Hematopoietic multipotent progenitor cell treated with erythropoietin and hydrocortisone succinate and interleukin-3 and kit ligand, for 17 days (in vitro differentiated cells): ENCODE results near the gene ASCL3.
"Not testable (repeated sequence)": the region's sequence is repeated elsewhere in the genome, so short reads cannot be mapped to it uniquely, and the experiment has no call there.

Source experiments
- DNase-seq: peaks from one replicate; pipeline ENCODE4 v3.0.0-alpha.2; 2015; ENCODE audit warnings: low spot score

Gene ASCL3, protein sequence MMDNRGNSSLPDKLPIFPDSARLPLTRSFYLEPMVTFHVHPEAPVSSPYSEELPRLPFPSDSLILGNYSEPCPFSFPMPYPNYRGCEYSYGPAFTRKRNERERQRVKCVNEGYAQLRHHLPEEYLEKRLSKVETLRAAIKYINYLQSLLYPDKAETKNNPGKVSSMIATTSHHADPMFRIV

DNA sequence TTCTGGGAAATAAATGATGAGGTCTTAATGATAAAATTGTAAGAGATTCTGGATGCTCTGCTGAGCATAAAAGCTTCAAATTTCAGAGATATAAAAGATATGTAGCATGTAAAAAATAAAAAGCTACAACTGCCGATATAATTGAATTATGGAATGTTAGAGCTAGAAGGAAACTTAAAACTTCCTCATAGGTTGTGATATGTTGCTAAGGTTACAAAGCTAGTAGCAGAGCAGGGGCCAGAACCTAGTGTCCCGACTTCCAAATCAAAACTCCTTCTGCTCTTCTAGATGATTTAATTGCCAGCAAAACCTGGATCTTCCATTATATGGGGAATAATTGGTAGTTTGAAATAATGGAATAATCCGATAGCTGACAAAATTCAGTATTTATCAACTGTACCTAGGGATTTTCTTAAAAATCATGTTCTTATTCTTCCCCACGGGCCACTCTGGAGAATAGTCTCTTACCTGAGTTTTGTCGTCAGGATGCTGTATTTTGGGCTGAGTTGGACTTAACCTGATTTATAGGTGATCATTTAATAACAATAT lies at the start of gene ASCL3:
Gene ASCL3 (minus strand): TSS at position 499 of the 549 bp plus-strand sequence. CDS start 4,855 bp downstream, outside the sequence.
- DNase-seq = no peak

DNA sequence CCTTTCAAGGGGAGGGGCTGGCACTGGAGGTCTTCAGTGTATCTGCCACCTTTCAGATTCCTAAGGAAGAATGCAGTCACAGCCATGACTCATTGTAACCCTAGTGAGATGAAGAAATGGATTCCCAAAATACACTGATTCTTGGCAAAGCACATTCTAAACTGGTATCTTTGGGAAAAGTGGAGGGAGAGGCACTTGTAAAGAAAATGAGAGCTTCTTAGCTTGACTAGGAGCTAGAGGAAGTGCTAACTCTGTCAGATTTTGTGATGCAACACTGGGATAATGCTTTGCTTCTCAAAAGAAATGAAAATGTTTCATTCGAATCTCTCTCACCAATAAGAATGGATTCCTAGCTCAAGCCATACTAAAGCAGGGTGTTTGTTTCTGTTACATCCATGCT lies 46.6 kb upstream of the ASCL3 start:
- peak; percentile 47 for DNase-seq

DNA sequence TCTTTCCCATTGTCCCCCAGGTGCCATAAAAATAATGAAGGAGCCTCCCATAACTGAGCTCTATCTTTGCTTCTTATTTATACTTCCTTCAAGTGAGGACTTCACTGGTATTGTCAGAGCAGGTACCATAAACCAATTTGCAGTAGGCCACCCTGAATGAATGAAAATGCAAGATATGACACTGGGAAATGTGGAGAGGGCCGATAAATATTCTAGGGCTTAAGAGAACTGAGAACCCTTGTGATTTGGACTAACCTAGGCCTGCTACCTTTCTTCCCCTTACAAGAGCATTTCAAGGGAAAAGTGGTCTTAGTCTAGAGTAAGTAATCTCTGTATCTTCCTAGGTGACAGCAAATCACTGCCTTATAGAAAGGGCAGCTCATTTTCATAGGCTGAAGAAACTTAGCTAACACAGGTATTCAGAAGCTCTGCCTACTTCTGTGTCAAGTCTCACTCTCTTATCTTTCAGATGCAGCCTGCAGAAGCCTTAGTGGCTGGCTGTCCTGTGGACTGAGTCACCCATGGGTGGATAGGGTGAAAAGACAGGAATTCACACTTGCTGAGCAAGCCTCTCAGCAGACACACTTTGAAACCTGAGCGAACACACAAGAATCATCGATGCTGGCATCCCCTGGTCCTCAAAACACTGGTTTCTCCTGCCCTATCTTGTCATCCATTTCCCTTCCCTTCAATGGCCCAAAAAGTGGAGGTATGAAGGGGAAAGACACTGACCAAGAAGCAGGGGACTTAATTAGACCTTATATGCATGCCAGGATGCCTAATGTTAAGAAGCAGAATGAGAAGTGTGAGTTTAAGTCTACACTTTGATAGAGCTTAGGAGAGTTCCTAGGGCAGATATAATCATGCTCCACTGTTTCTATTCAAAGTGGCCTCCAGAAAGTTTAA lies 45.8 kb upstream of the ASCL3 start:
- peak; percentile 85 for DNase-seq

DNA sequence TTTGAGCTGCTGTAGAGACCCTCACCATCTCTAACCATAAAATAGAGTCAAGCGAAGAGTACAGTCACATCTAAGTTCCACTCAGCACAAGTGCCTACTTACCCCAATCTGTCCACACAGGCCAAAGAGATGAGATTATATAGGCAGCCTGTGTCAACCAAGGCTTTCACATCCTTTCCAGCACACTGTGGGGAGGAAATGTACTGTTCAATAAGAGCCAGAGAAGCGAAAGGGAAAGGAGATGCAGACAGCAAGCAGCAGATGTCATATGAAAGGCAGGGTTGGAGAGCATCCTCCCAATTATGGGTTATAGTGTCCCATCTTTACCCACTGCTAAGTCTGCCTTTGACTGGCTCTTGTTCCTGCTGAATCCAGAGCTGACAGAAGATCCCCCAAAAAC lies 44.6 kb upstream of the ASCL3 start:
- DNase-seq = no peak

DNA sequence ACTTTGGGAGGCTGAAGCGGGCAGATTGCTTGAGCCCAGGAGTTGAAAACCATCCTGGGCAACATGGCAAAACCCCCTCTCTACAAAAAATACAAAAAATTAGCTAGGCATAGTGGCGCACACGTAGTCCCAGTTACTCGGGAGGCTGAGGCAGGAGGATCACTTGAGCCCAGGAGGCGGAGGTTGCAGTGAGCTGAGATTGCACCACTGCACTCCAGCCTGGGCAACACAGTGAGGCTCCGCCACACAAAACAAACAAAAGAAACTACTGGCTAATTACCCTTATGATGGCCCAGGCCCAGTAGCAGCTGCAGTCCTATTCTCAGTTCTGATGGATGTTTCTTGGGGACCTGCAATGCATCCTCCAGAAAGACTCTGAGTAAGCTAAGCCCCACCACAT lies 44.0 kb upstream of the ASCL3 start:
- DNase-seq = not testable (repeated sequence)

DNA sequence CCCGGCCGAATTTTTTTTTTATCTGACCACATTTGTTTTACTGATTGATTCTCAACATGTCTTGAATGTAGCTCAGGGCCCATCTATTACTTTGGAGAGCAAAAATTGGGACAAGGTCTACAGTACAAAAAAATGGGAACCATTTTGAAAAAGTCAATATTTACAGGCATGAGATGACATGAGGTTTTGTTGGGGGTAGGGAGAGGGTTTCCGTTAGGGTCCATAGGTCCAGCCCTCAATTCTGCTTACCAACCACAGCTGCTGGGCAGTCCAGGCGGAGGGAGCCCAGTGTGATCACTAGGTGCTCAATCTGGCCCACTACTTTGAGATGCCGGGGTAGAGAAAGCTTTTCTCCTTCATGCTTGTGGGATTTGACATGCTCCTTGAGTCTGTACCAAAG lies 42.6 kb upstream of the ASCL3 start:
- no peak for DNase-seq

DNA sequence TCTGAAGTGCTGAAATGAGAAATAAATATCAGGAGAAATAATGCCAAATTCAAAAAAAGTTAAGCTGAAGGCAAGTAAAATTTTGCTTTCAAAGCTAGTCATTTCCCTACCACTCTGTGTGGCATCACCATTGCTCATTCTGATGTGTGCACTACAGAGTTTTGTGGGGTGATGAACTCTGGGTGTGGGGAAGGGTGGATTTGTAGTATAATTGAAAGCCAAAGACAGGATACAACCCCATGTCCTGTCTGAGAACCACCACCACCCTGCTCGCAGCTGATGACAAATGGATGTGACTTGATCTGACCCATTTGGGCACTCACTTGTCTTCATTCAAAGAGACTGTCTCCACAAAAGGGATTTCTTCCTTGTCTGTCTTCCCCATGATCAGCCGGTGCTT lies 40.7 kb upstream of the ASCL3 start:
- no peak for DNase-seq

DNA sequence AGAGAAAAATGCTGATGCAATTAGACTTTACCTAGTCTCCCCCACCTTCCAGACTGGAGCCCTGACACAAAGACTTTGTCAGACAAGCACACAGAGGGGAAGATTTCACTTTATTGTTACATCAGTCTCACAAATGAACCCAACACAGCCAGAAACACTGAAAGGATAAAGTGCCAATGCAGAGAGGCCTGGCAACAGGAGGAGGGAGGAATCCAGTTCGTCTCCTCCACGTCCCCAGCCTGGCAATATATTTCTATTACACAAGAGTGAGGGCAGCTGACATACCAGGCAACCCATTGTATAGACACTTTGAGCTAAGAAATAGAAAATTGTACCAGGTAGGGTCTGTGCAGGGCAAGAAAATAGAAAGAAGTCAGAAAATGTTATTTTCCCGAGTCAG lies 37.7 kb upstream of the ASCL3 start:
- no peak for DNase-seq

DNA sequence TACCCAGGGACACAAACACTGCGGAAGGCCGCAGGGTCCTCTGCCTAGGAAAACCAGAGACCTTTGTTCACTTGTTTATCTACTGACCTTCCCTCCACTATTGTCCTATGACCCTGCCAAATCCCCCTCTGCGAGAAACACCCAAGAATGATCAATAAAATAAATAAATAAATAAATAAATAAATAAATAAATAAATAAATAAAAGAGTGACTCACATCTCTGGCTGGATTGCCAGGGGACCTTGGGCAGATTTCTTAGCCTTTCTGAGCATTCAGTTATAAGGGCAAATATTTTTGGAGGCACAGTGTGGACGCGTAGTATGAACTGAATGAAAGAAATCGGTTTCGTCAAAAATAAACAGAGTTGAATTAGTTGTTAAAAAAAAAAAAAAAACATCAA lies 36.5 kb upstream of the ASCL3 start:
- not testable (repeated sequence) for DNase-seq

DNA sequence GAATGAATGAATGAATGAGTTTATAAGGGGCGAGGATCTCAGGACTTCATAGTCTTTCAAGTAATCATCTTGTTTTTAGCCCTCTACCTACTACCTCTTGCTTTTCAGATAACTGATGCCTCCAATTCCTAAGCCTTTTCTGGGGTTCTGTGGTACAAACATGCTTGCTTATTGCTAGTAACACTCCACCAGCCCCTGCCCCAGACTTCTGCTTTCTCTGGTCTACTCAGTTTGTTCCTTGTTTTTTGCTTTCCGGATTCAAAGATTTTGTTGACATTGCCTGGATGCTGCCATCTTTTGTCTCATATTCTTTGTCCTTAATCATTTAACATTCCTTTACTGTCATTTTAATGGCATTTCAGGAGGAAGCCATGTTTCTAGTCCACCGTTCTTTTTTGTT lies 30.3 kb upstream of the ASCL3 start:
- DNase-seq = no peak

DNA sequence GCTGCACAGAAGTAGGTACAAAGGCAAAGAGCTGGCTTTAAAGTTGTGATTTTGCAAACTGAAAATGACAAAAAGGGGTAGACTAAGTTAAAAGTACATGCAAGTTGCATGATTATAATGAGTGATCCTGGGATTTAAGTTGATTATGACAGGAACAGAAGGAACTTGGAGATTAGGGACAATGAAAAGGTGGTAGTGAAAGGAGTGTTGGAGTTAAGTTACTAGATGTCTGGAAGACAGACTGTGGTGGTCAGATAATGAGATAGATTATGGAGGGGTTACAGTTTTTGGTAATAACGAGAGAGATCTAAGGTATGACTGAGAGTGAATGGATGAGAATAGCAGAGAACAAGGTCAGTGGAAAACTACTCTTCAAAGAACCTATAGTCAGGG lies 29.1 kb upstream of the ASCL3 start:
- no peak for DNase-seq

DNA sequence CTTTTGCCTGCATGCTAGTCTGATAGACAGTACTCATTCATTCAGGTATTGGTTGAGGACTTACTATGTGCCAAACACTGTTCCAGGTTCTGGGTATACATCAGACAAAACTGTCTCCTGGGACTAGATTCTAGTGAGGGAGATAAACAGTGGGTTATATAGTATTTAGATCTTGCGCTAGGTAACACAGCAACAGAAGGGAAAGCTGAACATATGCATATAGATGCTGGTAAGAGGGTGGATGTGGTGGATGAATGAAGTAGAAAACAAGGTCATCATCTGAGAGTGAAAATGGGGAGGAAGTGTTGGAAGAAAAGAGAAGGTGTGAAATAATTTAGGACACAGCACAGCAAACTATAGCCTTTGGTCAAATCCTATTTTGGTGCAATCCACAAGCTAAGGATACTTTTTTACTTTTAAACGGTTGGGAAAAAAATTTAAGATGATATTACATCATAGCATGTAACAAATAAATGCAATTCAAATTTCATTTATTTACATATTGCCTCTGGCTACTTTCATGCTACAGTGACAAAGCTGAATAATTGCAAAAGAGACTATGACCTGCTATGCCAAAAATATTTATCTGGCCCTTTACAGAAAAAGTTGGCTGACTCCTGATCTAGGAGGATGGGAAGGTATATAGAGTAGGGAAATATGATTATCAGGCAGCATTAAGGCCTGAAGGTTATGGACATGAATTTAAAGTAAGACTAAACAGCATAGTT lies 28.5 kb upstream of the ASCL3 start:
- DNase-seq = no peak

DNA sequence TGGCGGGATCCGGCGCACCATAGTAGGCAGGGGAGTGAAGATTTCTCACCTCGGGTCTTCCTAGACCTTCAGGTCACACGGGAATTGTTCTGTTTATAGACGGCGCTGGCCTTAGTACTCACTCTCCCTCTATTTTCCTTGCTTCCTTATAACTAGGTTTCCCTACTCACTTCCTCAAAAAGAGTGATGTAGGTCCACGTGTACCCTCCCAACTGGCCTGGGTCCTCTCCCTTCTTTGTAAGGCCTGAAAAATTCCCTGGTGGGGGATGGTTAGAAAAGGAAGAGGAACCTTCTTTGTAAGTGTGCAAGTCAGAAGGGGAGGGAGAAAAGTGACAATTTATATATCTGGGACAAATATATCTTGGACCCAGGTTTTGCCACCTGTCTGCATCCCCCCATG lies 24.4 kb upstream of the ASCL3 start:
- no peak for DNase-seq

DNA sequence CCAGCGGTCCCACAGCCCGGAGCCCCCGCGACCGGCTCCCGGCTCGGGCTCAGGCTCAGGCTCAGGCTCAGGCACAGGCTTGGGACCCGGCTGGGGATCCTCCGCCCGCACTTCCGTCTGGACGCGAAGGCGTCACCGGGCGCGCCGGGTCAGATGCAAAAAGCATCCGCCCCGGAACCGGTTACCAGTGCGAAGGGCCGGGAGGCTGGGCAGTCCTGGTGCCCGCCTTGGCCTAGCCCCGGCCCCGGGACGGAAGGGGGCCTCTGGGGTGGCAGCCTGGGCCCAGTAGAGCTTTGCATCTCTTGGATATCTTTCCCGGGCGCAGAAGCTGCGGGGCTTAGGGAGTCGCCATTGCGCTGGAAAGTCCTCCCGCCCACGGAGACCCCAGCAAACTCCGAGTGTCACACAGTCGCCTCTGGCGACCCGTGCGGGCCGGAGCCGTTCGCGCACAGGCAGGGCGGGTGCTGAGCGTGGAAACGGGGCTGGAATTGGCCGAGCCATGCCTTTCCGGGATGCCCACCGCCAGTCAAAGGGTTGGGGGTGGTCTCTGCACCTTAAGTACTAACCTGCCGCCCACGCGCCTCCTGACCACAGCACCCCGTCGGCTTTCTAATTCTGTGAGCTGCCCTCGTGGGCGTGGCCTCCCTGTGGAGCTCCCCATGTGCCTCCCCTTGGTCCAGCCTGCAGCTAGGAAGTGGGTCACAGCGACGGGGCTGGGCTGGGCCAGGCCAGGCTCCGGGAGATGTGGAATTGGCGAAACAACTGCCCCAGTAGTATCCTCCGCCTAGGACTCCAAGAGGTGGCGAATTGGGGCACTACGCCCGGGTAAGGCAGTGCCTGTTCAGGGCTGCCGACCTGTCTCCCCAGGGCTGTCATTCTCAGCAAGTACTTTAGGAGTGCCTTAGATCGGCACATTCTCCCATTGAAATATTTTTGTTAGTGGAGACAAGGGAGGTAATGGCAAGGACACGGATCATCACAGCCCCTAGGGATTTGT lies 21.8 kb upstream of the ASCL3 start, which contains the start of gene TMEM9B:
Gene TMEM9B (minus strand): TSS at position 119 of the 997 bp plus-strand sequence. CDS start 129 bp downstream, outside the sequence.
- DNase-seq = peak; percentile 85

DNA sequence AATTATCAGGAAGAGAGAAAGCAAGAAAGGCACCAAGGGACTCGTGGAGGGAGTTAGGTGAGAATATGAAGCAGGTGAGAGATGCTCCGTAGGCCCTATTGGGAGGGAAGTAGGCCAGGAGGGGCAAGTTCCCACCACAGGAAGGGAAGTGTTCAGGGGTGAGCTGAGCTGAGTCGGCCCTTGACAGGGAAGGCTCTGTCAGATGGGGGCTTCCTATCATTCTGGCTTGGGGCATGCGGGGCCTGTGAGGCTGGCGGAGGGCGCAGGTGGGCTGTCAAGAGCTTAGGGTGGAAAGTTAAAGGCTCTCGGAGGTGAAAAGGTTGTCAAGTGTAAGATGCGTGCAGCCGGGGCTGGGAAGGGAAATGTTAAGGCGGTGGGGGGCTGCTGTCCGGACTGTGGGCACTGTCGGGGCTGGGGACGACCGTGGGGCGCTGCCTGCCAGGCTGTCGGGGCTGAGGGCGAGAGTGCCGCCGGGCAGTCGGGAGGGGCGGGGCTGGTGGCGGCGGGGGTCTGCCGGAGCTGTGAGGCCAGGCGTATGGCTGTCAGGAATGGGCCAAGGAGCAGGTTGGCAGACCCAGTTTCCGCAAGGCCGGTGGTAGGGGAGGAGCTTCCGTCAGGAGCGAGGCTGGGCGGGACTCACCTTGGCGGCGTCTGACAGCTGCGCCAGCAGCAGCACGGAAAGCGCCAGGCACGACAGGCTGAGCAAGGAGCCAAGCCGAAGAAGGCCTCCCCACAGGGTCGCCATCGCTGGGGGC lies 20.9 kb upstream of the ASCL3 start:
- peak; percentile 86 for DNase-seq

DNA sequence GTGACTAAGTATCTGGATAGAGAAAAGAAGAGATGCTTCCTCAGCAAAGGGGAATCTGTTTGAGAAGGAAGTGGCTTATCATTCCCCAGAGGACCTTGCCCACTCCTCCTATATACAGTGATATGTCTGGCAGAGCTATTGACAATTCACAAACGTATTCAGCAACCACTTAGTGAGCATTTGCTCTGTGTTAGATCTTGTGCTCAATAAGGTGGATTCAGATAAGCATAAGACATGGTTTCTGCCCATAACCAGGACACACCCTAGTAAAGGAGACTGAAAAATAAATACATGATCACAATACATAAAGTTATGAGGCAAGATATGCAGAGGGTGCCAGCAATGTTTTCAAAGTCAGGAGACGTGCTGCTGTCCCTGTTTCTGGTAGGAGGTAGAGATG lies 20.0 kb upstream of the ASCL3 start:
- peak; percentile 72 for DNase-seq

DNA sequence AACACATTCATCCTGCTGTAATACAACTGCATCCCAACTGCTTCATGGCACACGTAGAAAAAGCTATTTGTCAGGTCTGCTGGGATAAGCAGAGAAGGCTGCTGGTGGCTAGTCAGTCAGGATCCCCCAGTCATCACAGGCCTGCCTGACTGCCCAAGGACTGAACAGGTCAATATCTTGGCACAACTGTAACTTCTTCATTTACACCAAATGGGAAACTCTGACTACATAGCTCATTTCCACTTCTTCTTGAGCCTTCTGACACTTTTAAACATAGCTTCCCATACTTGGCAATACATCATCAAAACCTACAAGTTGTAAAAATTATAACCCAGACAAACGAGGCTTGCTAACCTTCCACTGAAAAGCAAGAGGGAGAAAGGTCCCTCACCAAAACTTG lies 18.6 kb upstream of the ASCL3 start:
- peak; percentile 40 for DNase-seq

DNA sequence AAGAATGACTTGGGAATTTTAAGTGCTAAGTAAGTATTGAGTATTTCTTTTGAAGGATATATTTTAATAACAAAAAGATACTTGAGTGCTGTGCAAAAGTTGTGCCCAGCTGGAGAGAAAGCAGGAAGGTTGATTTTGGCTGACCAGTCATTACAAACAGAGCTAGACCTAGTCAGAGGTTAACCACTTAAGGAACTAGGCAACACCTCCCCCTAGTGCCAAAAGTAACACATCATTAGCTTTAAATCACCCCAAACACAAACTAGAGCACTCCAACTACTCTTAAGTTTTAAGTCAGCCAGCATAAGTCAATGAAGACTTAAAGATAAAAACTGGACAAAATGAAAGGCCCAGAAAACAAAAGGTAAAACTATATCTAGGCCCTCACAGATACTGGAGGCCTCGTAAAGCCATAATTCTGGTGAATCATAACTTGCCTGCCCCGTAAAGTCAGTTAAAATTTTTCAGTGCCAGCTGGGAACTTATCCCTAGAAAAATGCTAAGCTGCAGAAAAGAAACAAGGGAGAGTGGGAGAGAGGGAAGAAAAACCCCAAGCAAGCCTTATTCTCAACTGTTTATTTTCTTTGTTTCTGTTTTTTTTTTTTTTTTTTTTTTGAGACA lies 16.8 kb upstream of the ASCL3 start:
- peak; percentile 88 for DNase-seq

DNA sequence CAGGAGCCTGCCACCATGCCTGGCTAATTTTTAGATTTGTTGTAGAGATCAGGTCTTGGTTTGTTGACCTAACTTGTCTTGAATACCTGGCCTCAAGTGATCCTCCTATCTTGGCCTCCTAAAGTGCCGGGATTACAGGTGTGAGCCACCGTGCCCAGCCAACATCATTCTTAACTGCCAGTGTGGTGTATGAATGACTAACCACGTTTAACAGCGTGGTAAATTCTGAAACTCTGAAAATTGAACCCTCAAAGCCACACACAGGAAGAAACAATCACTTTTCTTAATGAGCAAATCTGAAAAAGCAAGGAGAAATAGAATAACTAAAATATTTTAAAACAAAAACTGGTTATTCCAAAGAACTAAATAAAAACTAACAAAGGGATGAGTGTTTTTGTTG lies 14.0 kb upstream of the ASCL3 start:
- DNase-seq = no peak

DNA sequence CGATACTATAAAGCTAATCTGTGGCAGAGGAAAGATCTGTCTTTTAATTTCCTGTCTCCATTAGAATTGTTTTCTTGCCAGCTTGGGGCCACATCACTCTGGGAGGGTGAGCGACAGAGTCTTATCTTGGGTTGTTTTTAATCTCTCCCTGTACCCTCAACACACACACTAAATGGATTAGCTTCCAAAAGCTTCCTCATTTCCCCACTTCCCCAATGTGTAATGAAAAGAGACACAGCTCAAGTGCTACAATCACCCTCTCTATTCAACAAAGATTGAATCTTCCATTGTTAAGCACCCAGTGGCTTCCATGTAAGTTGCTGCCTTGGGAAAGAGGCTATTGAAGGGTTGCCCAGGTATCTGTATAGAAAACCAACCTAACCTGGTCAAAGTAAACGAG lies 6.1 kb upstream of the ASCL3 start:
- no peak for DNase-seq
